HG03571 (cell line): ENCODE measurements around the gene SLC39A11.
"Not testable (repeated sequence)": the region's sequence is repeated elsewhere in the genome, so short reads cannot be mapped to it uniquely, and the experiment has no call there.

ENCODE experiments used
- ATAC-seq: cut with Tn5 transposase; IDR thresholded peaks from one replicate; pipeline ENCODE4 v1.9.1; 2021; ENCODE audit not compliant: unreplicated experiment

The SLC39A11 gene

DNA sequence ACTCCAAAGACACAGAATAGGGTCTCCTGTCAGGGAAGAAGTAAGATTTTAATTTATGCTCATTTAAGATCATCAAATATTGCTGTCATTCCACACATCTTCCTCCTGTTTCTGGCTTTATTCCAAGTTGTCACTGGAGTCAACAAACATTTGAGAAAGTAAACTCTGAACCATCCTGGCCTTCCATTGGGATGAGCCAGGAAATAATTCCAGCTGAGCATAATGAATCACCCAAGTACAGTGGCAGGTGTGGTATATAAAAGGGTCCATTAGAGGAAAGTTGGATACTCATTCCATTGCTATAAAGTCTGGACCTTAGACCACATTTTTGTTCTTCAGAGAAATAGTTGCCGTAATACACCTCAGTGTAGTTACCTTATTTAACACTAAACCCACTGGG lies 246.1 kb downstream of the SLC39A11 start:
- no peak for ATAC-seq

GRCh38 chr17:72843591-72843990 lies 248.9 kb downstream of the SLC39A11 start:
- ATAC-seq: no peak

DNA sequence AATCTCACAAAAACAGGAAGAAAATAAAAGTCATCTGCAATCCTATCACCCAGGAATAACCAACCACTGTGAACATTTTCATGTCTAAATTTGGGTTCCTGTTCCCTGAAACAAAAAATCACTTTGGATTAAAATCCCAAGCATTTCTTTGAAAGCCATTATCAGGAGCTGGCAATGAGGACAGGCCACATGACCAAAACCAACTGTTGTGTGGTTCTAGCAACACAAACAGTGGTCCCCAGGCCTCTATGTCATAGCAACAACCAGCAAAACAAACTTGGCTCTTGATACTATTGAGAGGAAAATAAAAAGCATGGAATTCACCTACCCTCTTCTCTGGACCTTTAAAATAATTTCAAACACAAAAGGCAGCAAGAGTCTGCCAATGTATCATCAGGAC lies 252.5 kb downstream of the SLC39A11 start:
- no peak for ATAC-seq

DNA sequence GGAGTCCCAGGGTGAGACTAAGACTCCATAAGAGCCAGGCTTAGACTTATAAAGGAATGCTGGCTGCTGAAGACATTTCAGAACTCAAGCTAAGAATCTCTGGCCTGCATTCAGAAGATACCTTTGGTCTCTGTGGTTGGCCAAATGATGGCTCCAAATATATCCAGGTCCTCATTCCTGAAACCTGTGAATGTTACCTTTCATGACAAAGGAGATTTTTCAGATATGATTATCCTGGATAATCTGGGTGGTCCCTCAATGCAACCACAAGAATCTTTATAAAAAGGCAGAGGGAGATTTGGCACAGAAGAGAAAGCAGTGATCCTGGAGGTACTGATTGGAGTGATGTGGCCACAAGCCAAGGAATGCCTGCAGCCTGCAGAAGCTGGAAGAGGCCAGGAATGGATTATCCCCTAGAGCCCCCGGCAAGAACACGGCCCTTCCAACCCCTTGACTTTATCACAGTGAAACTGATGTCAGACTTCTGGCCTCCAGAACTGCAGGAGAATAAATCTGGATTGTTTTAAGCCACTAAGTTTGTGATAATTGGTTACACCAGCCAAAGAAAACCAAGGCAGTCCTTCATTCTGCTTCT lies 253.3 kb downstream of the SLC39A11 start:
- no peak for ATAC-seq

- ATAC-seq: no peak
Measured at GRCh38 chr17:72838581-72838980, 253.9 kb downstream of the SLC39A11 start.

DNA sequence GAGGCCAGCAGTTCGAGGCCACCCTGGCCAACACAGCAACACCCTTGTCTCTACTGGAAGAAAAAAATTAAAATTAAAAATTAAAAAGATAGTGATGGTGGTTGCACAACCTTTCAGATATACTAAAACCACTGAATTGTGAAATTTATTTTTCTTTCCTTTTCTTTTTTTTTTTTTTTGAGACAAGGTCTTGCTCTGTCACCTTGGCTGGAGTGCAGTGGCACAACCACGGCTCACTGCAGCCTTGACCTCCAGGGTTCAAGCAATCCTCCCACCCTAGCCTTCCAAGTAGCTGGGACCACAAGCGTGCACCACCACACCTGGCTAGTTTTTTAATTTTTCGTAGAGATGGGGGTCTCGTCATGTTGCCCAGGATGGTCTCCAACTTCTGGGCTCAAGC lies 254.4 kb downstream of the SLC39A11 start:
- no peak for ATAC-seq

DNA sequence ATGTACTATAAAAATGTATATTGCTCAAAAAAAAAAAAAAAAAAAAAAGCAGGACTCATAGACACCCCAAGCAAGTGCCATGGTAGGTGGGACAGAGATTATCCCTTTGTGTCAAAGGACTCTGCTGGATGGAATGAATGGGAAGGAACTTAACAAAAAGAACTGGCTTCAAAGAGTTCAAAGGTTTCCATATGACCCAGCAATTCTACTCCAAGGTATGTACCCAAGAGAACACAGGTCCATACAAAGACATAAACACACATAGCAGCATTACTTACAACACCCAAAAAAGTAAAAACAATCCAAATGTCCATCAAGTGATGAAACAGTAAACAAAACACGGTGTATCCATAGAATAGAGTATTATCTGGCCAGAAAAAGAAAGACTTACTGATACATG lies 255.2 kb downstream of the SLC39A11 start:
- ATAC-seq: no peak

DNA sequence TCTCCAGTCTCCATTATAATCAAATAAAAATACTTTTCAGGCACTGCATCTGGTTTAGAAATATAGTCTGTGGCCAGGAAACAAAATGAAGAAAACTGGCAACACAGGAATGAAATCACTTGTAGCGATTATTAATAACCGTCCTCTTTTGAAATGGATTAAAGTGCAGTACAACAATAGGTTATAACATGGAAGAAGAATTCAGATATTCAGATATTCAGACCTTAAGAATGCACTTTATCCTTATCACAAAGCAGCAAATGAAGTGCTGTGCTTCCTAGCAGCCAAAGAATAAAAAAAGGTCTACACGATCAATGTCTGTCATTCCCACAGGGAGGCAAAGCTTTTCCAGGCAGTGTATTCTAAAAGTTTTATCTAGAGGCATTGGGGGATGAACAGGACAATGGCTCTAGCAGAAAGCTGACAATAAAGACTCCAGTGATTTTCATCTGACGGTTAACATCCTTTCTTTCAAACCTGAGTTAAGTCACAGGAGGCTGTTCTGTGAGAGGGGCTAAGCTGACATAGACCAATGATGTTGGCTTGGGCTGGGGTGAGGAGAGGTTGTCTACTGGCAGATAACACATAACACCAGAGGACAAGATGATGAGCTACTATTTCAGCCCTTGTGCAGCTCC lies 259.2 kb downstream of the SLC39A11 start:
- no peak for ATAC-seq

- ATAC-seq: no peak
Measured at GRCh38 chr17:72832306-72832705, 260.2 kb downstream of the SLC39A11 start.

- no peak for ATAC-seq
Measured at GRCh38 chr17:72829883-72830282, 262.6 kb downstream of the SLC39A11 start.

DNA sequence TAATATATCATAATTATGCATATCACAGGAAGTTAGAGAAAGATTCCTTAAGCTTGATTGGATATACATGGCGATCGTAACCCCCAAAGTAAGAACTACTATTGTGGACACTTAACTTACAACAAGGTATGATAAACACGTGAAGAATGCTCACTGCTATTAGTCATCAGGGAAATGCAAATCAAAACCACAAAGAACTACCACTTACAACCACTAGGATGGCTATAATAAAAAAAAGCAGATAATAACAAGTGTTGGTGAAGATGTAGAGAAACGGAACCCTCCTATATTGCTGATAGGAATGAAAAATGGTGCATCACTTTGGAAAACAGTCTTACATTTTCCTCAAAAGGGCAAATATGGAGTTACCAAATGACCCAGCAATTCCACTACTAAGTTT lies 265.9 kb downstream of the SLC39A11 start:
- no peak for ATAC-seq

DNA sequence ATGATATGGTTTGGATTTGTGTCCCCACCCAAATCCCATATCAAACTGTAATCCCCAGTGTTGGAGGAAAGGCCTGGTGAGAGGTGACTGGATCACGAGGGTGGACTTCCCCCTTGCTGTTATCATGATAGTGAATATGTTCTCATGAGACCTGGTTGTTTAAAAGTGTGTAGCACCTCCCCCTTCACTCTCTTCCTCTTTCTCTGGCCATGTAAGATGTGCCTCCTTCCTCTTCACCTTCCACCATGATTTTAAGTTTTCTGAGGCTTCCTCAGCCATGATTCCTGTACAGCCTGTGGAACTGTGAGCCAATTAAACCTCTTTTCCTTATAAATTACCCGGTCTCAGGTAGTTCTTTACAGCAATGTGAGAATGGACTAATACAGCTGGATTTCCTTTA lies 266.4 kb downstream of the SLC39A11 start:
- not testable (repeated sequence) for ATAC-seq

GRCh38 chr17:72825218-72825617 lies 267.3 kb downstream of the SLC39A11 start:
- ATAC-seq: no peak

DNA sequence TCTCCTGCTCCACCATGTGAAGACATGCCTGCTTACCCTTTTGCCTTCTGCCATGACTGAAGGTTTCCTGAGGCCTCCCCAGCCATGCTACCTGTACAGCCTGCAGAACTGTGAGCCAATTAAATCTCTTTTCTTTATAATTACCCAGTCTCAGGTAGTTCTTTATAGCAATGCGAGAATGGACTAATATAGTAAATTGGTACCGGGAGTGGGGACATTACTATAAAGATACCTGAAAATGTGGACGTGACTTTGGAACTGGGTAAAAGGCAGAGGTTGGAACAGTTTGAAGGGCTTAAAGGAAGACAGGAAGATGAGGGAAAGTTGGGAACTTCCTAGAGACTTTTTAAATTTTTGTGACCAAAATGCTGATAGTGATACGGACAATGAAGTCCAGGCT lies 268.2 kb downstream of the SLC39A11 start:
- not testable (repeated sequence) for ATAC-seq

DNA sequence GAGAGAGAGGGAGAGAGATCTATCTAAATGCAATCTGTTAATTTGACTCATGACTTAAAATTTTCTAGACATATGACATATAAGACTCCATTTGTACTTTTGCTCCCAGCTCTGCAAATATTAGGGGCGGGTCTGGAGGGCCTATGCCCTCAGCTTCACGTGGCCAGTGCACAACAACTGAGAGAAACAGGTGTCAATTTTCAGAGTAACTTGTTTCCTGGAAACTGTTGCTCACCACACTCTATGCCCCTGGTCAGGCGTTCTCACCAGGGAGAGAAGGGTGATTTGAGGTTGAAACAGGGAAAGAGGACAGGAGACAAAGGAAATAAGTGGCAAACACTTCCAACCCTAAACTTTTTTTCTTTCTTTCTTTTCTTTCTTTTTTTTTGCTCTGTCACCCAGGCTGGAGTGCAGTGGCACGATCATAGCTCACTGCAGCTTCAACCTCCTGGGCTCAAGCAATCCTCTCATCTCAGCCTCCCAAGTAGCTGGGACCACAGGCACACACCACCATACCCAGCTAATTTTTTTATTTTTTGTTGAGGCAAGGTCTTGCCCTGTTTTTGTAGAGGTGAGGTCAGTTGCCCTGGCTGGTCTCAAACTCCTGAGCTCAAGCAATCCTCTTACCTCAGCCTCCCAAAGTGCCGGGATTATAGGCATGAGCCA lies 270.0 kb downstream of the SLC39A11 start:
- no peak for ATAC-seq

GRCh38 chr17:72816406-72816805 lies 276.1 kb downstream of the SLC39A11 start:
- no peak for ATAC-seq

DNA sequence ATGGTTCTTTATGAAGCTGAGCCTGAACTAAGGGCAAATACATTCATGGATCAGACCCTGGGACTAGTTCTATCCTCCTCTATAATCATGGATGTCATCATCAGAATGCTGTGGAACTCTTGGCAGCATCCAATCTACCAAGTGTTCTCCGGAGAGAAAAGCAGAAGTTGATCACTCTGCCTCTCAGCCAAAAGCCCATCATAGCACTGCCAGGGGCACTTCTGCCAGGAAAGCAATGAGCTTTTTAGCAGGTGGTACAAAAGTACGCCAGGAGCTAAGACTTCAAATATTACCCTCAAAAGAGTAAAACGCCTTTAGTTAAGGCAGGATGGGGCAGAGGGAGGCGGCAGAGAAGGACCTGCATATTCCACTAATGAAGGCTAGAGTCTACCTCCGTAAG lies 279.0 kb downstream of the SLC39A11 start:
- no peak for ATAC-seq

DNA sequence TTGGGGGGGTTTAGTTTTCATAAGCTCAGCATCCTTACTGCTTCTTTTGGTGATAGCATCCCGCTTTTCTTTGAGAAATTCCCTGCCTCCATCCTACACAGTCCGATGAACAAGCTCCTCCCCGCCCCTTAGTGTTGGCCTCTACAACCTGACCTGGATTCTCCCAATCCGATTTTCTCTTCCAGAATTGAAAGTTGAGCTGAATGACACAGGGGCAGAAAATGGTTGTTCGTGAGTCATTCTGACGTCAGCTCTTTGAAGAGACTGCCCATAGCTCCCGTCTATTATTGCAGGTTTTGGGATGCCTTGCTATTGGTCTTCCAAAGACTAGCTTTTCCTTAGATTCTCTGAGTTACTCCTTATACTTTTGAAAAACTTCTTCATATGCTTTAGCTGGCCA lies 279.7 kb downstream of the SLC39A11 start:
- no peak for ATAC-seq

DNA sequence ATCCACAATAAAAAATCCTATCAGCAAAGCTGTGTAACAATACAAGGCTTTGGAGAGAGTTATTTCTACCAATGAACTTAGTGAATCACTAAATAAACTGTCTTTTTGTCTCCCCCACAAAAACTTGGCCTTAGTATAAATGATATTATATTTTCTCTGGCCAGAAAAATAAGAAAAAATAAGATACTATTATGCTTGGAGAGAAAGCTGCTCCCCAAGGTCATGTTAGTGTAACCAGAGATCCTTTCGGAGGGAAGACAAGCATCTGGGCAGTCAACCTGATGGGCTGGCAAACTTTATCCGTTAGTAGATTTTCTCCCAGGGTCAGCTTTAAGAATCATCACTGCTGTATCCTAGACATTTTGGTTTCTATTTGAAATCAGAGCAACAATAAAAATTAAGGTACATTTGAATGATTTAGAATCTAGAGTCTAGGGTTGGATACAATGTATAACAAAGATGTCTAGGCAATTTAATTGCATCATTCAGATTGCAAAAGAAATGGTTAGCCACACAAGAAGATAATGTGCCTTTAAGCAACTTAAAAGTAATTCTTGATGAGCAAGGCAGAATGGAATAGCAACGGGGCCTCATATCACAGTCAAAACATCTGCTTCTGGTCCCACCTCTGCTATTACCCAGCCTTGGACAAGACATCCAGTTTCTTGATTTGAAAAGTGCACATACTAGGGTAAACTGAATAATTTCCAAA lies 280.4 kb downstream of the SLC39A11 start:
- no peak for ATAC-seq

DNA sequence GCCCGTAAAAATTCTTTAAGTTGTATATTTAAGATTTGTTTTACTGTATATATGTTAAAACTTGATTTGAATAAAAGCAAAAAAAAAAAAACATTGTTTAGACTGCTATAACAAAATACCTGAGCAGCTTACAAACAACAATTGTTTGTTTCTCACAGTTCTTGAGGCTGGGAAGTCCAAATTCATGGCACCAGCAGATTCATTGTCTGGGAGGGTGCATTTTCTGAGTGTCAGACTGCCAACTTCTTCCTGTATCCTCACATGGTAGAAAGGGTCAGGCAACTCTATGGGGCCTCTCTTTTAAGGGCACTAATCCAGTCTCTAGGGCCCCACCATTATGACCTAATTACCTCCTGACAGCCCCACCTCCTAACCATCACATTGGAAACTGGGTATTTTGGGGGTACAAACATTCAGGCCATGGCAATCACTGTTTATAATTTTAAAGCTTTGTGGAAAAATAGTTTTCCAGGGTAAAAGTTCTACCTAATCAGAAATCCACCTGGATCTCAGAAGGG lies 281.4 kb downstream of the SLC39A11 start:
- ATAC-seq: no peak

DNA sequence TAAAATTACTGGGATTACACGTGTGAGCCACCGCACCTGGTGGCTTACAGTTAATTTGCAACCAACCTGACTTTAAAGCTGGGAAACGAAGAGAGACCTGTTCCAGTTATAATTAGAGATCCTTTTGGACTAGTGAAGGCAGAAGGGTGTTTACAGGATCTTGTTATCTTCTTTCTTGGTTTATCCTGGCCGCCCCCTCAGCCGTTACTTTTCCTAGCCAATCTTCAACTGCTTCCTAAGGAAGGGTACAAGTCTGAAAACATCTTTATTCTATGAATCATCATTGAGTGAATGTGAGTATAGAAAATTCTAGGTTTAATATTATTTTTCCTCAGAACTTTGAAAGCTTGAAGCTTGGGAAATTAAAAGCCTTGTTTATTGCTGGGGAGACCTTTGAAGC lies 286.5 kb downstream of the SLC39A11 start:
- ATAC-seq: no peak
